ENCODE data around the gene SIRT6. TPM values are rescaled to one million over a fixed set of nuclear protein-coding genes. Genes with fewer than 3 reads are reported as not detected.

Gene SIRT6
- total and polyA plus RNA-seq, 2 of the 4 experiments (the other 2 are of a cell fraction) = 3.9 to 25.3 TPM

DNA sequence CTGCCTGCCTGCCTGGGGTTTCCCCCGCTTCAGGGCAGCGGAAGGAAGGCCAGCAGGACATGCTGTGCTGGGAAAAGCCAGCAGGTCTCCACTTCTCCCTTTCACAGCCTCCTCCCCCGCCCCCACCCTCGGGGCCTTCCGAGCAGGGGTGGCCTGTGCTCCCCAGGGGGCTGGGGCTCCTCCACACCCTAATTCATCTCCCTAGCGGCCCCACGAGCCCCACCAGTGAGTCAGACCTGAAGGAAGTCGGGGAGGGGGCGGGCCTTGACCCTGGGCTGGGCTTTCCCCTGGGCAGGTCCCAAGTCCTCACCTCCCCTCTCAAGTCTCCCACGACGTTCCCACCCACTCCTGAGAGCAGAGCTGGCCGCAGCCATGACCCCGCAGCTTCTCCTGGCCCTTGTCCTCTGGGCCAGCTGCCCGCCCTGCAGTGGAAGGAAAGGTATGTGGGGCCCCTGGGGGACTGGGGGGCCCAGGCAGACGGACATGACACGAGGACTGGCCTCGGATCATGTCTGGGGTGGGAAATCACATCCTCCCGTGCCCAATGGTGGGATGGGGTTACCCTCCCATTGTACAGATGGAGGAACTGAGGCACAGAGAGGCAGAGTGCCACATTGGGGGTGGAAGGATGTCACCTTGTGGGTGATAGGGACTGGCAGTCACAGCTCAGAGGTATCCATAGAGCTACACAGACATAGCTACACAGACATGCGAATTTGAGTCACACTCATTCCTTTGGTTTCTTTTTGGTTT lies 47.0 kb upstream of the SIRT6 start, which contains the start of gene EBI3:
EBI3 (plus strand) TSS at position 345 of the 753 bp plus-strand sequence; CDS start at position 373, 28 bp downstream.
- peak; percentile 65 for DNase-seq
- Histone ChIP-seq H3K23ac (ENCODE audit: low read depth, low read length) (peak within 1 kb of the TSS; percentile 42; the same call in 1 of the 2 replicates), H3K9me1 (ENCODE audit: insufficient read depth, low read length) (no peaks in the 10 kb centered on the region; the same call in 1 of the 2 replicates), H4K20me1 (ENCODE audit: insufficient read depth, low read length) (no peaks in the 10 kb centered on the region), H3K18ac (ENCODE audit: low read depth, low read length) (peak within 1 kb of the TSS; percentile 9; the same call in 1 of the 2 replicates), H3K27me3 (ENCODE audit: control insufficient read depth, insufficient read depth, low read length) (peaks cover 6% of the 10 kb centered on the region), H3K4me1 (ENCODE audit: control insufficient read depth, insufficient read depth, low read length) (peaks cover 8% of the 10 kb centered on the region; the same call in 1 of the 2 replicates), H2AK5ac (ENCODE audit: low read depth, low read length) (peak within 1 kb of the TSS; percentile 90; the same call in 1 of the 2 replicates), H4K5ac (ENCODE audit: low read depth, low read length) (peak within 1 kb of the TSS; percentile 57; the same call in 1 of the 2 replicates), H3K14ac (replicated peaks; ENCODE audit: low read depth, low read length) (0 out of 2 replicates have a peak within 1 kb of the TSS, but pooled peaks have one; percentile 10), H2BK15ac (ENCODE audit: low read depth, low read length) (no peak within 1 kb of the TSS), H4K8ac (ENCODE audit: low read depth in 2 of 2, low read length in 2 of 2) (peak within 1 kb of the TSS in 1 of 2 experiments; percentile 46; a peak in 3 of 4 replicates), H2BK120ac (ENCODE audit: low read depth, low read length) (peak within 1 kb of the TSS; percentile 46; the same call in 1 of the 2 replicates), H3K9ac (ENCODE audit: low read depth, low read length) (no peak within 1 kb of the TSS; the same call in 1 of the 2 replicates), H3K79me1 (ENCODE audit: low read depth in 1 of 2, low read length in 2 of 2) (no peaks in the 10 kb centered on the region), H3K9me3 (ENCODE audit: control insufficient read depth, insufficient read depth, low read length) (no peaks in the 10 kb centered on the region), H3K36me3 (ENCODE audit: control insufficient read depth, insufficient read depth, low read length) (no peaks in the 10 kb centered on the region), H4K91ac (ENCODE audit: insufficient read depth, low read depth, low read length) (no peak within 1 kb of the TSS; the same call in 1 of the 2 replicates), H2AFZ (replicated peaks; ENCODE audit: low read length, poor library complexity) (peak within 1 kb of the TSS; percentile 85), H2BK20ac (ENCODE audit: low read depth, low read length) (no peak within 1 kb of the TSS), H3K4me3 (ENCODE audit: insufficient read depth, low read depth, low read length) (no peak within 1 kb of the TSS), H3K56ac (ENCODE audit: extremely low read depth, insufficient read depth, low read length) (no peak within 1 kb of the TSS), H3K27ac (ENCODE audit: insufficient read depth, low read length) (no peak within 1 kb of the TSS), H2AK9ac (replicated peaks; ENCODE audit: low read depth, low read length, poor library complexity) (peak within 1 kb of the TSS; percentile 31), H3K4ac (ENCODE audit: low read depth, low read length) (no peak within 1 kb of the TSS), H3K4me2 (ENCODE audit: low read depth, low read length) (peak within 1 kb of the TSS; percentile 35; the same call in 1 of the 2 replicates), H2BK5ac (ENCODE audit: low read depth, low read length, poor library complexity, severe bottlenecking) (no peak within 1 kb of the TSS)
- intact Hi-C loops (cut with micrococcal nuclease) (no loop called here), dilution Hi-C loops (cut with HindIII; ENCODE audit: low sequenced_read_pairs, unreplicated experiment) (no loop called here), in situ Hi-C loops (cut with MboI; ENCODE audit: low sequenced_read_pairs) (no loop called here)
- TF ChIP-seq POLR2A (IDR thresholded peaks at IDR 0.05; ENCODE audit: low read depth, low read length) (no peak), RFX5 (IDR thresholded peaks at IDR 0.05; ENCODE audit: low read depth, low read length) (no peak), MXI1 (IDR thresholded peaks at IDR 0.05; ENCODE audit: borderline replicate concordance, low read depth, low read length) (no peak), MAZ (IDR thresholded peaks at IDR 0.05; ENCODE audit: borderline replicate concordance, low read depth, low read length) (peak; percentile 60; the same call in 1 of the 2 replicates), RAD21 (IDR thresholded peaks at IDR 0.05; ENCODE audit: low read length) (no peak), MAFK (IDR thresholded peaks at IDR 0.05; ENCODE audit: low read depth, low read length) (no peak)
- TF ChIP-seq, protein P1, sequence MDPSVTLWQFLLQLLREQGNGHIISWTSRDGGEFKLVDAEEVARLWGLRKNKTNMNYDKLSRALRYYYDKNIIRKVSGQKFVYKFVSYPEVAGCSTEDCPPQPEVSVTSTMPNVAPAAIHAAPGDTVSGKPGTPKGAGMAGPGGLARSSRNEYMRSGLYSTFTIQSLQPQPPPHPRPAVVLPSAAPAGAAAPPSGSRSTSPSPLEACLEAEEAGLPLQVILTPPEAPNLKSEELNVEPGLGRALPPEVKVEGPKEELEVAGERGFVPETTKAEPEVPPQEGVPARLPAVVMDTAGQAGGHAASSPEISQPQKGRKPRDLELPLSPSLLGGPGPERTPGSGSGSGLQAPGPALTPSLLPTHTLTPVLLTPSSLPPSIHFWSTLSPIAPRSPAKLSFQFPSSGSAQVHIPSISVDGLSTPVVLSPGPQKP (IDR thresholded peaks at IDR 0.05; ENCODE audit: borderline replicate concordance, low read depth, low read length) = no peak
- peak; percentile 74 for ATAC-seq (ENCODE audit: low read depth)
- POLR2A ChIA-PET (ENCODE audit: unreplicated experiment) = no interaction called here
- no CpG with 5 or more reads among the region's 19 CpGs for WGBS, 2 experiments (ENCODE audit: extremely low coverage in 2 of 2, insufficient read length in 1 of 2)
- CTCF ChIA-PET = no interaction called here
- no TSS peak for BruUV-seq (replicated peaks)
